ENCODE data around the gene LIN9. TPM values are rescaled to one million over a fixed set of nuclear protein-coding genes. Genes with fewer than 3 reads are reported as not detected.

LIN9 gene
- total RNA-seq, 1 donor from 2014 or later, result 2.1 TPM

DNA sequence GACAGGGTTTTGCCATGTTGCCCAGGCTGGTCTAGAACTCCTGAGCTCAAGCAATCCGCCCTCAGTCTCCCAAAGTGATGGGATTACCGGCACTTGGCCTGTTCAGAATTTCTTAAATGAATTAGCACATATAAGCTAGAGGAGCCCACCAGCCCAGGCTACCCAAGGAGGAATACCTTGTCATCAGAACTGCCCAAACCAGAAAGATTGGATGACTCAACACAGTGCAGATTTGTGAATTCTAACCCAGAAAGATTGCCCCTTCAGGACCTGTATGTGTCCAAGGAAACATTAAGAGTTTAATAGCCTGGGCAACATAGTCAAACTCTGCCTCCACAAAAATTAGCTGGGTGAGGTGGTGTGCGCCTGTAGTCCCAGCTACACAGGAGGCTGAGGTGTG is 14.0 kb upstream of the LIN9 start:
- peaks cover 4% of the 10 kb centered on the region for H3K27me3 Mint-ChIP-seq (ENCODE audit: low read depth)
- TF ChIP-seq, protein P1, sequence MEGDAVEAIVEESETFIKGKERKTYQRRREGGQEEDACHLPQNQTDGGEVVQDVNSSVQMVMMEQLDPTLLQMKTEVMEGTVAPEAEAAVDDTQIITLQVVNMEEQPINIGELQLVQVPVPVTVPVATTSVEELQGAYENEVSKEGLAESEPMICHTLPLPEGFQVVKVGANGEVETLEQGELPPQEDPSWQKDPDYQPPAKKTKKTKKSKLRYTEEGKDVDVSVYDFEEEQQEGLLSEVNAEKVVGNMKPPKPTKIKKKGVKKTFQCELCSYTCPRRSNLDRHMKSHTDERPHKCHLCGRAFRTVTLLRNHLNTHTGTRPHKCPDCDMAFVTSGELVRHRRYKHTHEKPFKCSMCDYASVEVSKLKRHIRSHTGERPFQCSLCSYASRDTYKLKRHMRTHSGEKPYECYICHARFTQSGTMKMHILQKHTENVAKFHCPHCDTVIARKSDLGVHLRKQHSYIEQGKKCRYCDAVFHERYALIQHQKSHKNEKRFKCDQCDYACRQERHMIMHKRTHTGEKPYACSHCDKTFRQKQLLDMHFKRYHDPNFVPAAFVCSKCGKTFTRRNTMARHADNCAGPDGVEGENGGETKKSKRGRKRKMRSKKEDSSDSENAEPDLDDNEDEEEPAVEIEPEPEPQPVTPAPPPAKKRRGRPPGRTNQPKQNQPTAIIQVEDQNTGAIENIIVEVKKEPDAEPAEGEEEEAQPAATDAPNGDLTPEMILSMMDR (IDR thresholded peaks at IDR 0.05), result no peak
- peaks cover under 1% of the 10 kb centered on the region for H3K36me3 Mint-ChIP-seq (ENCODE audit: low read depth)
- DNase-seq (ENCODE audit: low spot score), result no peak
- no peak overlapping the region for H3K27ac Mint-ChIP-seq (ENCODE audit: unreplicated experiment)
- peaks cover 6% of the 10 kb centered on the region for H3K4me1 Mint-ChIP-seq (ENCODE audit: low read depth)
- no peaks in the 10 kb centered on the region for H3K9me3 Mint-ChIP-seq (ENCODE audit: low read depth)
- H3K4me3 Mint-ChIP-seq (ENCODE audit: unreplicated experiment), result no peak overlapping the region

DNA sequence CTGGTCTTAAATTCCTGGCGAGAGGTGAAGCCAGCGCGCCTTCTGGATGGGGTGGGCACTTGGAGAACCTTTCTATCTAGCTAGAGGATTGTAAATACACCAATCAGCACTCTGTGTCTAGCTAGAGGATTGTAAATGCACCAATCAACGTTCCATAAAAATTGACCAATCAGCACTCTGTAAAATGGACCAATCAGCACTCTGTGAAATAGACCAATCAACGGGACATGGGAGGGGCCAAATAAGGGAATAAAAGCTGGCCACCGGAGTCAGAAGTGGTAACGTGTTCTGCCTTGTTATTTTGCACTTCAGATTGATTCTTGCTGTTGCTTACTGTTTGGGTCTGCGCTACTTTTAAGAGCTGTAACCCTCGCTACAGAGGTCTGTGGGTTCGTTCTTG is 12.0 kb upstream of the LIN9 start:
- Mint-ChIP-seq H3K4me1 (ENCODE audit: low read depth) (peaks cover 6% of the 10 kb centered on the region), H3K27me3 (ENCODE audit: low read depth) (peaks cover 11% of the 10 kb centered on the region), H3K27ac (ENCODE audit: unreplicated experiment) (no peak overlapping the region), H3K36me3 (ENCODE audit: low read depth) (peaks cover 2% of the 10 kb centered on the region), H3K9me3 (ENCODE audit: low read depth) (no peaks in the 10 kb centered on the region), H3K4me3 (ENCODE audit: unreplicated experiment) (no peak overlapping the region)
- no peak for DNase-seq (ENCODE audit: low spot score)
- TF ChIP-seq, protein P1 (IDR thresholded peaks at IDR 0.05), result no peak

DNA sequence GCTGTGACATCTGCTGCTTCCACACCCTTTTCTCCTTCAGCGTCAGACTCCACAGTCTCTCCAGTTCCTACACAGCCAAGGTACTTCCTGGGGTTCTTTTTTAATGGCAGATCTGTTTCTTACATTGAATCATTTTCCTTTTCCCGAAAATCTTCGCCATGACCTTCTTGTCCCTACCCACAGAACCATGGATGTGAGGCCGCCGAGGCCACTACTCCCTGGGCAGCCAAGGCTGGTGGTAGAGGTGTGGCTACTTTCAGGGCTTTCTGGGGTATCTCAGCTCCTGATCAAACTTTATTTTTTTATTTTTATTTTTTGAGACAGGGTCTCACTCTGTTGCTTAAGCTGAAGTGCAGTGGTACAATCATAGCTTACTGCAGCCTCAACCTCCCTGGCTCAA is 9.5 kb upstream of the LIN9 start:
- no peaks in the 10 kb centered on the region for H3K4me1 Mint-ChIP-seq (ENCODE audit: low read depth)
- no peak overlapping the region for H3K27ac Mint-ChIP-seq (ENCODE audit: unreplicated experiment)
- peaks cover 15% of the 10 kb centered on the region for H3K27me3 Mint-ChIP-seq (ENCODE audit: low read depth)
- no peak for DNase-seq (ENCODE audit: low spot score)
- TF ChIP-seq, protein P1 (IDR thresholded peaks at IDR 0.05), result no peak
- no peaks in the 10 kb centered on the region for H3K9me3 Mint-ChIP-seq (ENCODE audit: low read depth)
- no peak overlapping the region for H3K4me3 Mint-ChIP-seq (ENCODE audit: unreplicated experiment)
- H3K36me3 Mint-ChIP-seq (ENCODE audit: low read depth), result peaks cover 2% of the 10 kb centered on the region

DNA sequence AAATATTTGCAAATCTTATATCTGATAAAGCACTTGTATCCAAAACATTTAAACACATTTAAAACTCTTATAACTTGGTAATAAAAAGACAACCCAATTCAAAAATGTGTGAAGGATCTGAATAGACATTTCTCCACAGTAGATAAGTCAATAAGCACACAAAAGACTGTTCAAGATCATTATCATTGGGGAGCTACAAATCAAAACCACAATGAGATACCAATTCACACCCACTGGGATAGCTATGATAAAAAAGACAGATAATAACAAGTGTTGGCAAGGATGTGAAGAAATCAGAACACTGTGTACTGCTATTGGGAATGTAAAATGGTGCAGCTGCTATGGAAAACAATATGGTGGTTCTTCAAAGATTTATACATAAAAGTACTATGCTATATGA is 5.1 kb upstream of the LIN9 start:
- H3K27me3 Mint-ChIP-seq (ENCODE audit: low read depth), result peaks cover 19% of the 10 kb centered on the region
- H3K27ac Mint-ChIP-seq (ENCODE audit: unreplicated experiment), result no peak overlapping the region
- peaks cover 2% of the 10 kb centered on the region for H3K36me3 Mint-ChIP-seq (ENCODE audit: low read depth)
- TF ChIP-seq, protein P1 (IDR thresholded peaks at IDR 0.05), result no peak
- H3K4me3 Mint-ChIP-seq (ENCODE audit: unreplicated experiment), result no peak overlapping the region
- no peaks in the 10 kb centered on the region for H3K9me3 Mint-ChIP-seq (ENCODE audit: low read depth)
- peaks cover 8% of the 10 kb centered on the region for H3K4me1 Mint-ChIP-seq (ENCODE audit: low read depth)
- no peak for DNase-seq (ENCODE audit: low spot score)

DNA sequence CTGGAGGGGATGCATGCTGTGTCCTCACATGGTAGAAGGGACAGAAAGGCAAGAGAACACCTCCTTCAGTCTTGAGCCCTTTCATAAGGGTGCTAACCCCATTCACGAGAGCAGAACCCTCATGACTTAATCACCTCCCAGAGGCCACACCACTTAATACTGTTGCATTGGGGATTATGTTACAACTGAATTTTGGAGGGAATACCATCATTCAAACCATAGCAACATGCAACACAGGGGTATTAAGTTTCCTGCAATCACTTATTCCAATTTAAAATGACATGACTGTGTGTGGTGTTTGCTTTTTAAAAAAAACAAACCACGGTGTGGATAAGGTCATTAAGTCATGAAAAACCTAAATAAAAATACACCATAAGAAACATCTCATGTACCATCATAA is 3.1 kb upstream of the LIN9 start:
- Mint-ChIP-seq H3K4me1 (ENCODE audit: low read depth) (peaks cover 11% of the 10 kb centered on the region), H3K4me3 (ENCODE audit: unreplicated experiment) (no peak overlapping the region), H3K27me3 (ENCODE audit: low read depth) (peaks cover 14% of the 10 kb centered on the region), H3K9me3 (ENCODE audit: low read depth) (no peaks in the 10 kb centered on the region), H3K36me3 (ENCODE audit: low read depth) (no peaks in the 10 kb centered on the region), H3K27ac (ENCODE audit: unreplicated experiment) (no peak overlapping the region)
- TF ChIP-seq, protein P1 (IDR thresholded peaks at IDR 0.05), result no peak
- DNase-seq (ENCODE audit: low spot score), result no peak

Measured in chondrocyte (in vitro differentiated cells).